ENCODE measurements around the gene PSMB2. TPM values are rescaled to one million over a fixed set of nuclear protein-coding genes. Genes with fewer than 3 reads are reported as not detected.

The PSMB2 gene
- total RNA-seq, 1 experiment from 2014 or later = 122 TPM

DNA sequence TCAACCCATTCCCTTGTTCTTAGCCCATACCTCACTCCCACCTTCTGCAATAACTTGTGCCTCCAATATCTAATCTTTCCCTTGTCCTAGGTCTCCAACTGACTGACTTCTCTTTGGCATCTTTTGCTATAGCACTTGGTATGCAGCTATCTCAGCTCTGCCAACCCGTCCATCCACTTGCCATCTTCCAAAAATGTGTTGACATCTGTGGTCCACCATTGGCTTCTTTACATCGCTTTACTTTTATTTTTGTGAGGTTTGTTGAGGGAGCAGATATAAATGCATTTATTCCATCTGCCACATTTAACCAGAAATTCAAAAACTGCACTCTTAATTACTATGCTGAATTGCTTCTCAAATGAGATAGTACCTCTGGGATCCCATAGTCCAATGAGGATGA, 24.9 kb upstream of the PSMB2 start:
- no peaks in the 10 kb centered on the region for H3K9me3 ChIP-seq (ENCODE audit: control insufficient read depth in 1 of 2, insufficient read depth in 1 of 2, low read depth in 1 of 2, low read length in 2 of 2)
- DNase-seq (ENCODE audit: low read depth, low spot score) = no peak
- H3K79me2 ChIP-seq (ENCODE audit: insufficient read depth, low read length) = no peaks in the 10 kb centered on the region
- H3K9ac ChIP-seq (ENCODE audit: low read length) = no peak overlapping the region
- no peaks in the 10 kb centered on the region for H3K4me1 ChIP-seq (ENCODE audit: control insufficient read depth in 1 of 2, insufficient read depth in 2 of 2, low read length in 2 of 2)
- ChIA-PET CTCF (no interaction called here), POLR2A (no interaction called here), RAD21 (ENCODE audit: low non-redundant PET in 1 of 2, low total read pairs in 2 of 2, uncharacterized antibody in 2 of 2, unreplicated experiment in 2 of 2) (no interaction called here)
- intact Hi-C loops (cut with micrococcal nuclease) = no loop called here
- BruUV-seq (replicated peaks) = no TSS peak
- ATAC-seq = no peak
- H3K27me3 ChIP-seq (ENCODE audit: insufficient read depth, low read length) = peaks cover 10% of the 10 kb centered on the region; the same call in 1 of the 2 replicates
- TF ChIP-seq ZNF274 (IDR thresholded peaks at IDR 0.05; ENCODE audit: low read depth, low read length) (no peak), ATF3 (IDR thresholded peaks at IDR 0.05) (no peak), EGR1 (IDR thresholded peaks at IDR 0.05; ENCODE audit: low read depth) (no peak), TCF7L2 (IDR thresholded peaks at IDR 0.05; ENCODE audit: borderline replicate concordance, extremely low read depth, insufficient read depth, insufficient read length) (no peak), CEBPB (IDR thresholded peaks at IDR 0.05; ENCODE audit: low read depth) (no peak), SP1 (IDR thresholded peaks at IDR 0.05; ENCODE audit: low read depth) (no peak), CTCF (IDR thresholded peaks at IDR 0.05 in 2 of 3, conservative IDR thresholded peaks at IDR 0.05 in 1 of 3; ENCODE audit: borderline replicate concordance in 1 of 3, insufficient read depth in 1 of 3, low read depth in 2 of 3, low read length in 2 of 3) (no peak), MAX (IDR thresholded peaks at IDR 0.05) (no peak), CBX3 (IDR thresholded peaks at IDR 0.05; ENCODE audit: low read depth) (no peak), FOSL1 (IDR thresholded peaks at IDR 0.05; ENCODE audit: low read depth) (no peak), RAD21 (IDR thresholded peaks at IDR 0.05; ENCODE audit: low read depth) (no peak), POLR2A (IDR thresholded peaks at IDR 0.05; ENCODE audit: borderline replicate concordance, extremely low read depth, insufficient read depth, insufficient read length) (no peak), JUND (IDR thresholded peaks at IDR 0.05) (no peak), ELF1 (IDR thresholded peaks at IDR 0.05; ENCODE audit: borderline replicate concordance, low read depth) (no peak), SRF (IDR thresholded peaks at IDR 0.05; ENCODE audit: low read depth) (no peak), SIN3A (IDR thresholded peaks at IDR 0.05; ENCODE audit: low read depth) (no peak), YY1 (IDR thresholded peaks at IDR 0.05; ENCODE audit: extremely low read depth, insufficient replicate concordance, low read depth, low read length) (no peak), EZH2phosphoT487 (IDR thresholded peaks at IDR 0.05; ENCODE audit: borderline replicate concordance) (no peak)
- TF ChIP-seq, protein P1, sequence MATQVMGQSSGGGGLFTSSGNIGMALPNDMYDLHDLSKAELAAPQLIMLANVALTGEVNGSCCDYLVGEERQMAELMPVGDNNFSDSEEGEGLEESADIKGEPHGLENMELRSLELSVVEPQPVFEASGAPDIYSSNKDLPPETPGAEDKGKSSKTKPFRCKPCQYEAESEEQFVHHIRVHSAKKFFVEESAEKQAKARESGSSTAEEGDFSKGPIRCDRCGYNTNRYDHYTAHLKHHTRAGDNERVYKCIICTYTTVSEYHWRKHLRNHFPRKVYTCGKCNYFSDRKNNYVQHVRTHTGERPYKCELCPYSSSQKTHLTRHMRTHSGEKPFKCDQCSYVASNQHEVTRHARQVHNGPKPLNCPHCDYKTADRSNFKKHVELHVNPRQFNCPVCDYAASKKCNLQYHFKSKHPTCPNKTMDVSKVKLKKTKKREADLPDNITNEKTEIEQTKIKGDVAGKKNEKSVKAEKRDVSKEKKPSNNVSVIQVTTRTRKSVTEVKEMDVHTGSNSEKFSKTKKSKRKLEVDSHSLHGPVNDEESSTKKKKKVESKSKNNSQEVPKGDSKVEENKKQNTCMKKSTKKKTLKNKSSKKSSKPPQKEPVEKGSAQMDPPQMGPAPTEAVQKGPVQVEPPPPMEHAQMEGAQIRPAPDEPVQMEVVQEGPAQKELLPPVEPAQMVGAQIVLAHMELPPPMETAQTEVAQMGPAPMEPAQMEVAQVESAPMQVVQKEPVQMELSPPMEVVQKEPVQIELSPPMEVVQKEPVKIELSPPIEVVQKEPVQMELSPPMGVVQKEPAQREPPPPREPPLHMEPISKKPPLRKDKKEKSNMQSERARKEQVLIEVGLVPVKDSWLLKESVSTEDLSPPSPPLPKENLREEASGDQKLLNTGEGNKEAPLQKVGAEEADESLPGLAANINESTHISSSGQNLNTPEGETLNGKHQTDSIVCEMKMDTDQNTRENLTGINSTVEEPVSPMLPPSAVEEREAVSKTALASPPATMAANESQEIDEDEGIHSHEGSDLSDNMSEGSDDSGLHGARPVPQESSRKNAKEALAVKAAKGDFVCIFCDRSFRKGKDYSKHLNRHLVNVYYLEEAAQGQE (IDR thresholded peaks at IDR 0.05; ENCODE audit: low read depth) = no peak
- TF ChIP-seq, protein P2, sequence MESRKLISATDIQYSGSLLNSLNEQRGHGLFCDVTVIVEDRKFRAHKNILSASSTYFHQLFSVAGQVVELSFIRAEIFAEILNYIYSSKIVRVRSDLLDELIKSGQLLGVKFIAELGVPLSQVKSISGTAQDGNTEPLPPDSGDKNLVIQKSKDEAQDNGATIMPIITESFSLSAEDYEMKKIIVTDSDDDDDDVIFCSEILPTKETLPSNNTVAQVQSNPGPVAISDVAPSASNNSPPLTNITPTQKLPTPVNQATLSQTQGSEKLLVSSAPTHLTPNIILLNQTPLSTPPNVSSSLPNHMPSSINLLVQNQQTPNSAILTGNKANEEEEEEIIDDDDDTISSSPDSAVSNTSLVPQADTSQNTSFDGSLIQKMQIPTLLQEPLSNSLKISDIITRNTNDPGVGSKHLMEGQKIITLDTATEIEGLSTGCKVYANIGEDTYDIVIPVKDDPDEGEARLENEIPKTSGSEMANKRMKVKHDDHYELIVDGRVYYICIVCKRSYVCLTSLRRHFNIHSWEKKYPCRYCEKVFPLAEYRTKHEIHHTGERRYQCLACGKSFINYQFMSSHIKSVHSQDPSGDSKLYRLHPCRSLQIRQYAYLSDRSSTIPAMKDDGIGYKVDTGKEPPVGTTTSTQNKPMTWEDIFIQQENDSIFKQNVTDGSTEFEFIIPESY (IDR thresholded peaks at IDR 0.05; ENCODE audit: extremely low read depth, insufficient replicate concordance, low read length) = no peak
- H4K20me1 ChIP-seq (ENCODE audit: insufficient read depth) = no peaks in the 10 kb centered on the region
- no peaks in the 10 kb centered on the region for H3K36me3 ChIP-seq (ENCODE audit: control insufficient read depth in 1 of 2, insufficient read depth in 2 of 2, low read length in 2 of 2)
- H3K9me2 ChIP-seq (ENCODE audit: insufficient read depth) = no peaks in the 10 kb centered on the region
- no peak overlapping the region for H3K4me2 ChIP-seq (ENCODE audit: low read length)
- no peak overlapping the region for H2AFZ ChIP-seq (ENCODE audit: low read depth, low read length, poor library complexity, severe bottlenecking)
- H3K27ac ChIP-seq (ENCODE audit: low read depth, low read length) = no peak overlapping the region
- no peak overlapping the region for H3K4me3 ChIP-seq (replicated peaks in 1 of 2; ENCODE audit: low read depth in 1 of 2, low read length in 2 of 2)

Data from HCT116 (cell line).